Neutrophil (primary cell): ENCODE measurements around the gene MTM1.

Source experiments
- H3K27ac ChIP-seq: fragments of 200-600 bp; sonication (generic); 2 replicates; pipeline ENCODE4 v1.5.1; 2016; ENCODE audit warnings: mild to moderate bottlenecking, moderate library complexity
- H3K27me3 ChIP-seq: fragments of 200-600 bp; sonication (generic); 2 replicates; pipeline ENCODE4 v1.6.0; 2016; ENCODE audit warnings: mild to moderate bottlenecking
- H3K36me3 ChIP-seq: fragments of 200-600 bp; sonication (generic); 2 replicates; pipeline ENCODE4 v1.5.1; 2017
- H3K4me1 ChIP-seq, 2 experiments: fragments of 200-600 bp in 1 of 2; sonication (generic) in 1 of 2; 1 replicate in 1 of 2; 2 replicates in 1 of 2; pipeline versions ENCODE4 v1.5.1 to v1.6.1; 2013 to 2016; ENCODE audit warnings: low read depth in 1 of 2, low read length in 1 of 2, mild to moderate bottlenecking in 1 of 2, moderate library complexity in 1 of 2; ENCODE audit not compliant: control insufficient read depth in 1 of 2, insufficient read depth in 1 of 2
- H3K4me3 ChIP-seq, 2 experiments: fragments of 200-600 bp in 1 of 2; sonication (generic) in 1 of 2; 1 replicate in 1 of 2; 2 replicates in 1 of 2; pipeline ENCODE4 v1.5.1; 2013 to 2016; ENCODE audit warnings: low read depth in 1 of 2, low read length in 1 of 2, mild to moderate bottlenecking in 1 of 2, moderate library complexity in 1 of 2
- H3K9me3 ChIP-seq: fragments of 200-600 bp; sonication (generic); 2 replicates; pipeline ENCODE4 v1.5.1; 2016
- TF ChIP-seq, protein P1 (sequence below): fragments of 200-600 bp; sonication (generic); IDR thresholded peaks from 2 replicates; pipeline ENCODE4 v1.5.1; 2016; ENCODE audit warnings: antibody characterized with exemption

Gene MTM1

GRCh38 chrX:150573702-150574101 is 5.3 kb downstream of the MTM1 start:
- Histone ChIP-seq H3K36me3 (no peaks in the 10 kb centered on the region), H3K27me3 (no peaks in the 10 kb centered on the region), H3K9me3 (no peaks in the 10 kb centered on the region), H3K27ac (peak overlapping the region; percentile 87), H3K4me1 (peaks cover 63 to 64% of the 10 kb centered on the region in 2 experiments), H3K4me3 (no peak overlapping the region)
- TF ChIP-seq, protein P1, sequence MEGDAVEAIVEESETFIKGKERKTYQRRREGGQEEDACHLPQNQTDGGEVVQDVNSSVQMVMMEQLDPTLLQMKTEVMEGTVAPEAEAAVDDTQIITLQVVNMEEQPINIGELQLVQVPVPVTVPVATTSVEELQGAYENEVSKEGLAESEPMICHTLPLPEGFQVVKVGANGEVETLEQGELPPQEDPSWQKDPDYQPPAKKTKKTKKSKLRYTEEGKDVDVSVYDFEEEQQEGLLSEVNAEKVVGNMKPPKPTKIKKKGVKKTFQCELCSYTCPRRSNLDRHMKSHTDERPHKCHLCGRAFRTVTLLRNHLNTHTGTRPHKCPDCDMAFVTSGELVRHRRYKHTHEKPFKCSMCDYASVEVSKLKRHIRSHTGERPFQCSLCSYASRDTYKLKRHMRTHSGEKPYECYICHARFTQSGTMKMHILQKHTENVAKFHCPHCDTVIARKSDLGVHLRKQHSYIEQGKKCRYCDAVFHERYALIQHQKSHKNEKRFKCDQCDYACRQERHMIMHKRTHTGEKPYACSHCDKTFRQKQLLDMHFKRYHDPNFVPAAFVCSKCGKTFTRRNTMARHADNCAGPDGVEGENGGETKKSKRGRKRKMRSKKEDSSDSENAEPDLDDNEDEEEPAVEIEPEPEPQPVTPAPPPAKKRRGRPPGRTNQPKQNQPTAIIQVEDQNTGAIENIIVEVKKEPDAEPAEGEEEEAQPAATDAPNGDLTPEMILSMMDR = no peak

DNA sequence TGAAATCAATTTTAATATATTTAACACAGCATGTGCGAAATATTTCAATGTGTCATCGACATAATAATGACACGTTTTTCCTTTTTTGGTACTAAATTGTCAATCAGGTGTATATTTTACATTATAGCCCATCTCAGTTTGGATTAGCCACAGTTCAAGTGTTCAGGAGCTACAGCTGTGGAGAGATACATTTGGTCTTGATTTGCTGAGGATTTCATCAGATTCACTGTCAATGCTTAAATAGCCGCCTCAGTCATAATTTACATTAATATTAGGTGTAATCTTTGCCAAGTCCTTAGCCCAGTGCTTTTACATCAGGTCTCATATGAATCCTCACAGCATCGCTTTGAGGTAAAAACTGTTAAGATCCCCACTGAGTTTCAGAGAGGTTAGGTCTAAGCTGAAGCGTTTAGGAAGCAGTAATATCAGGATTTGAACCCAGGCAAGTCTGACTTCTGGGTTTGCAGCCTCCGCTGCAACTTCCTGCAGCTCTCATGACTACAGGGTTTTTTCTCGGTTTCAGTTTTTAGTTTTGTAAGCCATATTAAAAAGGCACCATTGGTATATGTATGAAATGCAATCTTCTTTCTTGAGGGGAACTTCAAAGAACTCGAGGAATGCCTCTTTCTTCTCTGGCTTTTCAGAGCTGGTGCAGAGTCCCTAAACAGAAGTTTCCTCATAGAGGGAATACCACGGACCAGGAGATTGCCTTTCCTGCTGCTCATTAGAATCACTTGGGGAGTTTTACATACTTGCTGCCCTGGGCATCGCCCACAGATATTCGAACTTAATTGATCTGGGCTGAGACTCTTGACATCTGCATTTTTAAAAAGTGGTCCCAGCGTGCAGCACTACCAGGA is 6.4 kb downstream of the MTM1 start:
- TF ChIP-seq, protein P1 = no peak
- H3K4me1 ChIP-seq = peaks cover 55 to 57% of the 10 kb centered on the region in 2 experiments
- peak overlapping the region in 1 of 2 experiments; percentile 29 for H3K4me3 ChIP-seq
- peak overlapping the region; percentile 70 for H3K27ac ChIP-seq
- H3K27me3 ChIP-seq = no peaks in the 10 kb centered on the region
- no peaks in the 10 kb centered on the region for H3K36me3 ChIP-seq
- H3K9me3 ChIP-seq = no peaks in the 10 kb centered on the region

GRCh38 chrX:150575419-150575814 is 7.0 kb downstream of the MTM1 start:
- H3K4me1 ChIP-seq = peaks cover 49 to 51% of the 10 kb centered on the region in 2 experiments
- no peaks in the 10 kb centered on the region for H3K9me3 ChIP-seq
- TF ChIP-seq, protein P1 = no peak
- no peaks in the 10 kb centered on the region for H3K36me3 ChIP-seq
- no peaks in the 10 kb centered on the region for H3K27me3 ChIP-seq
- H3K27ac ChIP-seq = peak overlapping the region; percentile 70
- H3K4me3 ChIP-seq = peak overlapping the region in 1 of 2 experiments; percentile 29

GRCh38 chrX:150577174-150577573 is 8.8 kb downstream of the MTM1 start:
- no peaks in the 10 kb centered on the region for H3K27me3 ChIP-seq
- peaks cover 31 to 36% of the 10 kb centered on the region in 2 experiments for H3K4me1 ChIP-seq
- H3K4me3 ChIP-seq = no peak overlapping the region
- no peak overlapping the region for H3K27ac ChIP-seq
- H3K9me3 ChIP-seq = no peaks in the 10 kb centered on the region
- TF ChIP-seq, protein P1 = no peak
- H3K36me3 ChIP-seq = no peaks in the 10 kb centered on the region

- no peaks in the 10 kb centered on the region for H3K9me3 ChIP-seq
- H3K27me3 ChIP-seq = no peaks in the 10 kb centered on the region
- TF ChIP-seq, protein P1 = no peak
- H3K4me3 ChIP-seq = no peak overlapping the region
- H3K36me3 ChIP-seq = no peaks in the 10 kb centered on the region
- no peak overlapping the region for H3K27ac ChIP-seq
- H3K4me1 ChIP-seq = no peaks in the 10 kb centered on the region
Observed at GRCh38 chrX:150581093-150581775, 12.8 kb downstream of the MTM1 start.
